Measurements from ENCODE around the gene CALY. TPM values are rescaled to one million over a fixed set of nuclear protein-coding genes. Genes with fewer than 3 reads are reported as not detected.
"Not testable (repeated sequence)": the region's sequence is repeated elsewhere in the genome, so short reads cannot be mapped to it uniquely, and the experiment has no call there.

The CALY gene
- polyA plus RNA-seq, 2 of the 4 experiments (the other 2 are of a cell fraction) = 0.30 to 0.63 TPM

- TF ChIP-seq HDAC2 (IDR thresholded peaks at IDR 0.05) = no peak
- no peak for TF ChIP-seq RNF2 (IDR thresholded peaks at IDR 0.05; ENCODE audit: borderline replicate concordance, low read depth)
- no peak for TF ChIP-seq ZFP36 (IDR thresholded peaks at IDR 0.05; ENCODE audit: borderline replicate concordance, partially characterized antibody)
- TF ChIP-seq KDM5A (IDR thresholded peaks at IDR 0.05) = no peak
- TF ChIP-seq POLR2AphosphoS2 (conservative IDR thresholded peaks at IDR 0.05; ENCODE audit: low read length) = no peak
Measured at GRCh38 chr10:133368153-133368552, 31.5 kb upstream of the CALY start (continued).

GRCh38 chr10:133367461-133367860, 30.8 kb upstream of the CALY start:
- CTCF ChIA-PET = interaction anchor here (1.1 to 3.9 kb wide), 2 partner anchors 16 to 38 kb away, joined by 3 to 15 read pairs; no protein-coding TSS in a partner anchor
- H3K4me3 ChIP-seq; H3K4me1 ChIP-seq; H3K9me3 ChIP-seq; ATAC-seq; DNase-seq (ENCODE audit: low read depth in 1 of 2, low spot score in 1 of 2); FAIRE-seq; H3K27ac ChIP-seq; H3K4me2 ChIP-seq; POLR2A ChIA-PET: not testable (repeated sequence)
- 86% methylated on average over 2 of the region's 7 CpGs for WGBS (ENCODE audit: missing lambda C conversion rate)

GRCh38 chr10:133366751-133367150, 30.1 kb upstream of the CALY start:
- POLR2A ChIA-PET = no interaction called here
- 94% methylated on average over 10 of the region's 13 CpGs for WGBS (ENCODE audit: missing lambda C conversion rate)

GRCh38 chr10:133366130-133366478, 29.4 kb upstream of the CALY start:
- H3K4me1 ChIP-seq = no peaks in the 10 kb centered on the region
- WGBS (ENCODE audit: missing lambda C conversion rate) = 84% methylated on average over 17 of the region's 17 CpGs
- ATAC-seq (no peak), DNase-seq (ENCODE audit: low read depth in 1 of 2, low spot score in 1 of 2) (no peak), FAIRE-seq (no peak)
- ChIA-PET POLR2A (no interaction called here), CTCF (interaction anchor here (1.1 to 3.9 kb wide), 2 partner anchors 37 to 52 kb away, joined by 3 to 15 read pairs; no protein-coding TSS in a partner anchor)
- H3K9me3 ChIP-seq = no peaks in the 10 kb centered on the region
- H3K27ac ChIP-seq = no peak overlapping the region
- H3K4me3 ChIP-seq = no peak overlapping the region
- TF ChIP-seq KDM5A (IDR thresholded peaks at IDR 0.05) (no peak), JUNB (IDR thresholded peaks at IDR 0.05) (no peak), HES2 (IDR thresholded peaks at IDR 0.05) (no peak), EP300 (IDR thresholded peaks at IDR 0.05) (no peak), CBX2 (IDR thresholded peaks at IDR 0.05; ENCODE audit: borderline replicate concordance, low read depth) (no peak), GATA3 (IDR thresholded peaks at IDR 0.05; ENCODE audit: borderline replicate concordance) (no peak), JUN (IDR thresholded peaks at IDR 0.05) (no peak), POLR2A (IDR thresholded peaks at IDR 0.05; ENCODE audit: low read length) (no peak), FOSL2 (IDR thresholded peaks at IDR 0.05) (no peak), FOSL2 (CRISPR knock-in tag; IDR thresholded peaks at IDR 0.05) (no peak), HDAC2 (IDR thresholded peaks at IDR 0.05) (no peak), MAX (IDR thresholded peaks at IDR 0.05) (no peak), ZNF302 (CRISPR knock-in tag; IDR thresholded peaks at IDR 0.05) (no peak), EHF (CRISPR knock-in tag; IDR thresholded peaks at IDR 0.05) (no peak), RNF2 (IDR thresholded peaks at IDR 0.05; ENCODE audit: borderline replicate concordance, low read depth) (no peak), NR3C1 (IDR thresholded peaks at IDR 0.05) (no peak)
- no peak overlapping the region for H3K4me2 ChIP-seq

More at GRCh38 chr10:133366751-133367150, 30.1 kb upstream of the CALY start:
- H3K27ac ChIP-seq = no peak overlapping the region
- DNase-seq (ENCODE audit: low read depth in 1 of 2, low spot score in 1 of 2) (no peak), FAIRE-seq (no peak), ATAC-seq (no peak)
- TF ChIP-seq HES2 (IDR thresholded peaks at IDR 0.05) (no peak), ZC3H11A (IDR thresholded peaks at IDR 0.05) (no peak), ZFP36 (IDR thresholded peaks at IDR 0.05; ENCODE audit: borderline replicate concordance, partially characterized antibody) (no peak), MAFK (IDR thresholded peaks at IDR 0.05; ENCODE audit: partially characterized antibody) (no peak), PHF8 (IDR thresholded peaks at IDR 0.05; ENCODE audit: borderline replicate concordance, low read depth) (no peak), POLR2A (IDR thresholded peaks at IDR 0.05; ENCODE audit: low read length) (no peak), BCL3 (IDR thresholded peaks at IDR 0.05) (no peak), HDAC2 (IDR thresholded peaks at IDR 0.05) (no peak), E2F6 (IDR thresholded peaks at IDR 0.05; ENCODE audit: borderline replicate concordance, low read depth) (no peak), ZSCAN20 (CRISPR knock-in tag; IDR thresholded peaks at IDR 0.05) (no peak), FOSL2 (IDR thresholded peaks at IDR 0.05) (no peak), FOSL2 (CRISPR knock-in tag; IDR thresholded peaks at IDR 0.05) (no peak), EHMT2 (IDR thresholded peaks at IDR 0.05; ENCODE audit: low read depth) (no peak), RARB (CRISPR knock-in tag; IDR thresholded peaks at IDR 0.05) (no peak), JUNB (IDR thresholded peaks at IDR 0.05) (no peak), MYC (IDR thresholded peaks at IDR 0.05; ENCODE audit: borderline replicate concordance, low read length) (no peak)
- no peaks in the 10 kb centered on the region for H3K9me3 ChIP-seq
- H3K4me1 ChIP-seq = peaks cover 1% of the 10 kb centered on the region; the same call in 2 of the 3 replicates
- no peak overlapping the region for H3K4me3 ChIP-seq
- no peak overlapping the region for H3K4me2 ChIP-seq
- CTCF ChIA-PET = interaction anchor here (3.9 kb wide), 1 partner anchor 37 kb away, joined by 15 read pairs; no protein-coding TSS in a partner anchor
